K562 (cell line): ENCODE data around the gene PLAC9. TPM values are rescaled to one million over a fixed set of nuclear protein-coding genes. Genes with fewer than 3 reads are reported as not detected.

ENCODE experiments used
- ATAC-seq: fragments of 200-7000 bp; cut with Tn5 transposase; 3 replicates; pipeline ENCODE4 v1.9.1; 2020; ENCODE audit warnings: moderate library complexity
- BruUV-seq: library from RNA; stranded (reverse); fragments of 400-500 nt; replicated peaks from 2 replicates; lab custom pipeline; 2021; lab: Mats Ljungman, UMichigan
- CTCF ChIA-PET: fragments of 300-600 bp; formaldehyde crosslinking; extraction: SDS; loops from one replicate; lab custom pipeline; 2021; ENCODE audit warnings: low intra/inter-chr PET ratio; lab: Yijun Ruan, JAX
- POLR2A ChIA-PET: fragments of 300-600, 350-650 bp; sonication (Branson Sonifier 250); formaldehyde crosslinking; extraction: SDS; loops from one replicate; lab custom pipeline; 2021; ENCODE audit warnings: antibody characterized with exemption, inconsistent platforms; lab: Yijun Ruan, JAX
- DNase-seq, 4 experiments: peaks; one replicate each; pipeline versions ENCODE4 v3.0.0 to v3.0.0-alpha.2; 2011 to 2018; ENCODE audit warnings: low spot score in 3 of 4, mixed read lengths in 3 of 4; ENCODE audit errors: extremely low read depth in 1 of 4
- FAIRE-seq: peaks from 2 replicates; lab custom pipeline; 2011; peaks lifted over from hg19 to GRCh38; lab: Jason Lieb, UNC
- H2AFZ ChIP-seq: 2 replicates; pipeline ENCODE4 v1.6.0; 2011; ENCODE audit warnings: low read depth, low read length, control low read depth, inconsistent platforms
- H3K27ac ChIP-seq: fragments of 200-600 bp; 3 replicates; pipeline ENCODE4 v1.8.0; 2011; ENCODE audit warnings: low read depth, mild to moderate bottlenecking, control low read depth, inconsistent platforms, low read length, moderate library complexity, mixed read lengths; ENCODE audit errors: extremely low read depth
- H3K27me3 ChIP-seq, 2 experiments: fragments of 300-600 bp in 1 of 2; 2 replicates in 1 of 2; 3 replicates in 1 of 2; pipeline versions ENCODE4 v1.6.0 to v1.8.0; 2011; ENCODE audit warnings: inconsistent platforms in 2 of 2, low read length in 2 of 2, mild to moderate bottlenecking in 1 of 2, mixed read lengths in 1 of 2, moderate library complexity in 1 of 2; ENCODE audit not compliant: control insufficient read depth in 2 of 2, insufficient read depth in 2 of 2
- H3K36me3 ChIP-seq: fragments of 300-600 bp; 3 replicates; pipeline ENCODE4 v1.8.0; 2011; ENCODE audit warnings: mild to moderate bottlenecking, low read length, inconsistent platforms; ENCODE audit not compliant: control insufficient read depth, insufficient read depth
- H3K4me1 ChIP-seq, 2 experiments: fragments of 200-600 bp in 1 of 2; replicated peaks in 1 of 2; 2 replicates in 1 of 2; 3 replicates in 1 of 2; pipeline versions ENCODE4 v1.5.1 to v1.8.0; 2011; ENCODE audit warnings: inconsistent platforms in 2 of 2, low read length in 2 of 2, mild to moderate bottlenecking in 1 of 2, mixed read lengths in 1 of 2, moderate library complexity in 1 of 2; ENCODE audit not compliant: control insufficient read depth in 2 of 2, insufficient read depth in 2 of 2
- H3K4me2 ChIP-seq: 2 replicates; pipeline ENCODE4 v1.6.1; 2011; ENCODE audit warnings: low read length, control low read depth, inconsistent platforms, mixed read lengths; ENCODE audit not compliant: insufficient read depth
- H3K4me3 ChIP-seq: fragments of 200-600 bp; sonication (generic), shearing (Covaris generic); 2 replicates; pipeline ENCODE4 v1.5.1; 2016; ENCODE audit warnings: control low read depth, inconsistent platforms
- H3K79me2 ChIP-seq: fragments of 200-600 bp; 3 replicates; pipeline ENCODE4 v1.8.0; 2011; ENCODE audit warnings: low read length, inconsistent platforms; ENCODE audit not compliant: control insufficient read depth, insufficient read depth
- H3K9ac ChIP-seq, 2 experiments: 2 replicates each; pipeline versions ENCODE4 v1.6.0 to v1.6.1; 2011; ENCODE audit warnings: low read depth in 2 of 2, low read length in 2 of 2, control low read depth in 1 of 2, inconsistent platforms in 1 of 2, mild to moderate bottlenecking in 1 of 2, mixed read lengths in 1 of 2; ENCODE audit not compliant: insufficient read depth in 1 of 2
- H3K9me1 ChIP-seq: one replicate; pipeline ENCODE4 v1.6.0; 2011; ENCODE audit warnings: inconsistent platforms, mild to moderate bottlenecking, low read length, moderate library complexity; ENCODE audit not compliant: control insufficient read depth, insufficient read depth
- H3K9me3 ChIP-seq: replicated peaks from 2 replicates; pipeline ENCODE4 v1.5.1; 2011; ENCODE audit warnings: low read depth, low read length, inconsistent platforms; ENCODE audit not compliant: control insufficient read depth, insufficient read depth
- H4K20me1 ChIP-seq: replicated peaks from 2 replicates; pipeline ENCODE4 v1.6.1; 2011; ENCODE audit warnings: low read length, inconsistent platforms, mixed read lengths; ENCODE audit not compliant: control insufficient read depth, insufficient read depth
- BCL6 ChIP-seq: fragments of 250-450 bp; sonication (Bioruptor Pico); IDR thresholded peaks from 2 replicates; pipeline ENCODE4 v1.4.0; 2020
- ESRRA ChIP-seq: fragments of 450-650 bp; IDR thresholded peaks from 2 replicates; pipeline ENCODE4 v1.6.1; 2014; ENCODE audit warnings: low read depth, mild to moderate bottlenecking, moderate library complexity, borderline replicate concordance
- KLF16 ChIP-seq: IDR thresholded peaks from 2 replicates; pipeline ENCODE4 v1.6.1; 2016; ENCODE audit warnings: antibody characterized with exemption
- LCOR ChIP-seq: sonication (generic); formaldehyde crosslinking; IDR thresholded peaks from 2 replicates; pipeline ENCODE4 v1.8.0; 2022; ENCODE audit warnings: mild to moderate bottlenecking, missing genetic modification reagents
- MAFG ChIP-seq: fragments of 450-650 bp; conservative IDR thresholded peaks from 2 replicates; pipeline ENCODE4 v1.6.1; 2016; ENCODE audit warnings: missing genetic modification characterization, missing compliant biosample characterization
- MAX ChIP-seq: sonication (generic); formaldehyde crosslinking; IDR thresholded peaks from 2 replicates; pipeline ENCODE4 v1.9.0; 2022; ENCODE audit warnings: mild to moderate bottlenecking, missing genetic modification reagents
- MED1 ChIP-seq: sonication (generic); formaldehyde crosslinking; IDR thresholded peaks from 2 replicates; pipeline ENCODE4 v1.8.1; 2023; ENCODE audit warnings: missing genetic modification reagents, borderline replicate concordance
- NCOA6 ChIP-seq: fragments of 450-650 bp; IDR thresholded peaks from 2 replicates; pipeline ENCODE4 v1.6.1; 2017; ENCODE audit warnings: mild to moderate bottlenecking
- NELFE ChIP-seq: IDR thresholded peaks from 2 replicates; pipeline ENCODE4 v1.6.1; 2011; ENCODE audit warnings: mild to moderate bottlenecking; ENCODE audit not compliant: insufficient read depth, insufficient read length
- NFIC ChIP-seq: fragments of 450-650 bp; IDR thresholded peaks from 2 replicates; pipeline ENCODE4 v1.6.1; 2017; ENCODE audit warnings: mild to moderate bottlenecking, inconsistent platforms
- PHF8 ChIP-seq: fragments of 200-600 bp; sonication (generic); IDR thresholded peaks from 2 replicates; pipeline ENCODE4 v1.6.1; 2012; ENCODE audit warnings: mixed run types, mild to moderate bottlenecking, inconsistent platforms, low read length, moderate library complexity, borderline replicate concordance
- POLR2H ChIP-seq: IDR thresholded peaks from 2 replicates; pipeline ENCODE4 v1.6.1; 2016; ENCODE audit warnings: missing genetic modification characterization, low read depth, mild to moderate bottlenecking, control low read depth, missing compliant biosample characterization, moderate library complexity
- RBM22 ChIP-seq: fragments of 200-400 bp; formaldehyde crosslinking; IDR thresholded peaks from 2 replicates; pipeline ENCODE4 v1.6.1; 2018; ENCODE audit warnings: low read length, low read depth; ENCODE audit not compliant: poor library complexity, severe bottlenecking
- RFX7 ChIP-seq: fragments of 250-450 bp; sonication (Bioruptor Pico); IDR thresholded peaks from 2 replicates; pipeline ENCODE4 v1.5.1; 2021; ENCODE audit warnings: mild to moderate bottlenecking
- RHOXF2B ChIP-seq: fragments of 250-450 bp; sonication (Bioruptor Pico); conservative IDR thresholded peaks from 2 replicates; pipeline ENCODE4 v1.5.1; 2021
- SAFB2 ChIP-seq: fragments of 200-400 bp; formaldehyde crosslinking; IDR thresholded peaks from 2 replicates; pipeline ENCODE4 v1.6.1; 2018; ENCODE audit warnings: borderline replicate concordance, low read length, low read depth, moderate library complexity; ENCODE audit not compliant: severe bottlenecking
- SOX6 ChIP-seq: fragments of 450-650 bp; IDR thresholded peaks from 2 replicates; pipeline ENCODE4 v1.6.1; 2014; ENCODE audit warnings: mild to moderate bottlenecking
- ZEB2 ChIP-seq: fragments of 450-650 bp; IDR thresholded peaks from 2 replicates; pipeline ENCODE4 v1.6.1; 2016
- WGBS: fragments of 100-300 bp; shearing (Covaris generic); methylation state at CpG from one replicate; pipeline ENCODE4 v1.1.6; 2016; ENCODE audit warnings: low coverage, mixed read lengths; ENCODE audit not compliant: insufficient coverage; ENCODE audit errors: missing lambda C conversion rate; 5-methylcytosine and 5-hydroxymethylcytosine counted together
- in situ Hi-C: fragments of 300-500 bp; cut with MboI; formaldehyde crosslinking; loops from 4 replicates; pipeline ENCODE4 v1.15.0; 2018; ENCODE audit warnings: inconsistent platforms, mixed read lengths
- intact Hi-C: fragments of 100-400 bp; cut with micrococcal nuclease; formaldehyde crosslinking; loops from 2 replicates; pipeline ENCODE4 v1.14.2; 2022
- polyA plus RNA-seq, 8 experiments: library from polyadenylated mRNA; depleted of rRNA in 4 of 8; stranded (reverse) in 5 of 8; unstranded in 3 of 8; fragments of >200 nt; fragmentation: Nextera tagmentation in 2 of 8; fragmentation: Illumina TruSeq in 1 of 8; extraction: Ambion mirVana in 2 of 8; extraction: Trizol in 1 of 8; gene quantifications; 2 replicates each; pipeline versions ENCODE4 v1.2.1 to v1.2.3, GENCODE V29; 2011 to 2014; ENCODE audit warnings: inconsistent platforms in 1 of 8, missing spikeins in 1 of 8
- total RNA-seq, 7 experiments: library from RNA; depleted of rRNA in 6 of 7; stranded (reverse); fragments of >200 nt in 6 of 7; fragmentation: Illumina TruSeq in 2 of 7; extraction: Trizol in 2 of 7; gene quantifications; 2 replicates each; pipeline versions ENCODE4 v1.2.1 to v1.2.3, GENCODE V29; 2011 to 2021; ENCODE audit warnings: low replicate concordance in 1 of 7
- TF ChIP-seq, protein P1 (sequence below): fragments of 250-450 bp; sonication (Bioruptor Pico); IDR thresholded peaks from 2 replicates; pipeline ENCODE4 v1.4.0; 2020; ENCODE audit warnings: mild to moderate bottlenecking, moderate library complexity, borderline replicate concordance
- TF ChIP-seq, protein P2 (sequence below), 2 experiments: fragments of 200-800 bp in 1 of 2; sonication (Bioruptor generic) in 1 of 2; sonication (generic) in 1 of 2; formaldehyde crosslinking in 1 of 2; IDR thresholded peaks in 1 of 2; conservative IDR thresholded peaks in 1 of 2; 2 replicates each; pipeline versions ENCODE4 v1.5.0 to v1.6.1; 2016 to 2020; ENCODE audit warnings: missing compliant biosample characterization in 1 of 2, missing genetic modification characterization in 1 of 2, missing genetic modification reagents in 1 of 2

Gene PLAC9
- total and polyA plus RNA-seq, 9 of the 15 experiments (the other 6 are each of a cell fraction or from before 2014, with no cell fraction given): not detected

GRCh38 chr10:80167471-80168161 is 35.1 kb downstream of the PLAC9 start:
- H3K27me3 ChIP-seq: no peaks in the 10 kb centered on the region
- ChIA-PET CTCF (no interaction called here), POLR2A (interaction anchor here (0.6 to 1.2 kb wide), 5 partner anchors 8 to 38 kb away, joined by 3 to 4 read pairs (median 3); no protein-coding TSS in a partner anchor)
- 86% methylated on average over 8 of the region's 8 CpGs for WGBS
- BruUV-seq: no TSS peak
- no peak for ATAC-seq
- H3K27ac ChIP-seq: no peak overlapping the region
- H2AFZ ChIP-seq: no peak overlapping the region
- H3K4me3 ChIP-seq: no peak overlapping the region
- H4K20me1 ChIP-seq: peaks cover 13% of the 10 kb centered on the region; the same call in 1 of the 2 replicates
- peaks cover 0 to 17% of the 10 kb centered on the region in 2 experiments; a peak in 3 of 5 replicates for H3K4me1 ChIP-seq
- no peak for FAIRE-seq
- TF ChIP-seq PHF8: no peak
- no peak for TF ChIP-seq SOX6
- TF ChIP-seq NCOA6: no peak
- TF ChIP-seq ZEB2: no peak
- no peak for TF ChIP-seq MAX (CRISPR knock-in tag)
- no peak for TF ChIP-seq RHOXF2B (CRISPR knock-in tag)
- no peak for TF ChIP-seq RFX7 (CRISPR knock-in tag)
- TF ChIP-seq, protein P1, sequence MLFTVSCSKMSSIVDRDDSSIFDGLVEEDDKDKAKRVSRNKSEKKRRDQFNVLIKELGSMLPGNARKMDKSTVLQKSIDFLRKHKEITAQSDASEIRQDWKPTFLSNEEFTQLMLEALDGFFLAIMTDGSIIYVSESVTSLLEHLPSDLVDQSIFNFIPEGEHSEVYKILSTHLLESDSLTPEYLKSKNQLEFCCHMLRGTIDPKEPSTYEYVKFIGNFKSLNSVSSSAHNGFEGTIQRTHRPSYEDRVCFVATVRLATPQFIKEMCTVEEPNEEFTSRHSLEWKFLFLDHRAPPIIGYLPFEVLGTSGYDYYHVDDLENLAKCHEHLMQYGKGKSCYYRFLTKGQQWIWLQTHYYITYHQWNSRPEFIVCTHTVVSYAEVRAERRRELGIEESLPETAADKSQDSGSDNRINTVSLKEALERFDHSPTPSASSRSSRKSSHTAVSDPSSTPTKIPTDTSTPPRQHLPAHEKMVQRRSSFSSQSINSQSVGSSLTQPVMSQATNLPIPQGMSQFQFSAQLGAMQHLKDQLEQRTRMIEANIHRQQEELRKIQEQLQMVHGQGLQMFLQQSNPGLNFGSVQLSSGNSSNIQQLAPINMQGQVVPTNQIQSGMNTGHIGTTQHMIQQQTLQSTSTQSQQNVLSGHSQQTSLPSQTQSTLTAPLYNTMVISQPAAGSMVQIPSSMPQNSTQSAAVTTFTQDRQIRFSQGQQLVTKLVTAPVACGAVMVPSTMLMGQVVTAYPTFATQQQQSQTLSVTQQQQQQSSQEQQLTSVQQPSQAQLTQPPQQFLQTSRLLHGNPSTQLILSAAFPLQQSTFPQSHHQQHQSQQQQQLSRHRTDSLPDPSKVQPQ (CRISPR knock-in tag): no peak
- TF ChIP-seq MED1 (CRISPR knock-in tag): no peak
- TF ChIP-seq POLR2H (tag): no peak
- TF ChIP-seq NFIC: no peak
- no peak for TF ChIP-seq MAFG (tag)
- TF ChIP-seq RBM22: no peak
- TF ChIP-seq KLF16: no peak
- TF ChIP-seq BCL6 (CRISPR knock-in tag): no peak
- no peak for TF ChIP-seq ESRRA
- TF ChIP-seq, protein P2, sequence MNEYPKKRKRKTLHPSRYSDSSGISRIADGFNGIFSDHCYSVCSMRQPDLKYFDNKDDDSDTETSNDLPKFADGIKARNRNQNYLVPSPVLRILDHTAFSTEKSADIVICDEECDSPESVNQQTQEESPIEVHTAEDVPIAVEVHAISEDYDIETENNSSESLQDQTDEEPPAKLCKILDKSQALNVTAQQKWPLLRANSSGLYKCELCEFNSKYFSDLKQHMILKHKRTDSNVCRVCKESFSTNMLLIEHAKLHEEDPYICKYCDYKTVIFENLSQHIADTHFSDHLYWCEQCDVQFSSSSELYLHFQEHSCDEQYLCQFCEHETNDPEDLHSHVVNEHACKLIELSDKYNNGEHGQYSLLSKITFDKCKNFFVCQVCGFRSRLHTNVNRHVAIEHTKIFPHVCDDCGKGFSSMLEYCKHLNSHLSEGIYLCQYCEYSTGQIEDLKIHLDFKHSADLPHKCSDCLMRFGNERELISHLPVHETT (CRISPR knock-in tag; conservative IDR thresholded peaks at IDR 0.05 in 1 of 2, IDR thresholded peaks at IDR 0.05 in 1 of 2): no peak
- TF ChIP-seq NELFE: no peak
- no peak for TF ChIP-seq SAFB2
- TF ChIP-seq LCOR (CRISPR knock-in tag): no peak
- DNase-seq: no peak
- peak overlapping the region in 1 of 2 experiments; percentile 32; a peak in 1 of 4 replicates for H3K9ac ChIP-seq
- H3K4me2 ChIP-seq: no peak overlapping the region
- peaks cover 11% of the 10 kb centered on the region for H3K9me1 ChIP-seq
- H3K36me3 ChIP-seq: peaks cover 84% of the 10 kb centered on the region
- in situ Hi-C loops: no loop called here
- H3K79me2 ChIP-seq: no peaks in the 10 kb centered on the region
- intact Hi-C loops: no loop called here
- no peaks in the 10 kb centered on the region for H3K9me3 ChIP-seq
